T-cell (primary cell): Measurements from ENCODE around the gene HDAC11. TPM values are rescaled to one million over a fixed set of nuclear protein-coding genes. Genes with fewer than 3 reads are reported as not detected.

Experiments
- ATAC-seq, 4 experiments: fragments of 200-7000 bp in 3 of 4; fragments of 150-1000 bp in 1 of 4; cut with Tn5 transposase; replicated peaks in 1 of 4; 1 replicate in 3 of 4; 2 replicates in 1 of 4; pipeline ENCODE4 v1.10.0; 2021; ENCODE audit warnings: moderate library complexity in 3 of 4, mild to moderate bottlenecking in 2 of 4, moderate number of reproducible peaks in 1 of 4
- CTCF ChIA-PET, 2 donors: fragments of 300-600 bp; sonication (Branson Sonifier 250); formaldehyde crosslinking; loops; one replicate each; lab custom pipeline; 2022; ENCODE audit warnings: antibody characterized with exemption in 2 of 2; lab: Charles Lee
- POLR2A ChIA-PET, 2 donors: fragments of 300-600 bp; sonication (Branson Sonifier 250); formaldehyde crosslinking; loops; one replicate each; lab custom pipeline; 2022; ENCODE audit warnings: antibody characterized with exemption in 2 of 2; lab: Charles Lee
- DNase-seq, 35 experiments: peaks; one replicate each; pipeline versions ENCODE4 v3.0.0 to v3.0.0-alpha.2; 2013 to 2023
- H3K27ac ChIP-seq: one replicate; pipeline ENCODE4 v1.5.1; 2013; ENCODE audit warnings: low read length
- H3K27me3 ChIP-seq, 2 experiments: replicated peaks in 1 of 2; 1 replicate in 1 of 2; 2 replicates in 1 of 2; pipeline versions ENCODE4 v1.6.1 to v1.7.0; 2013; ENCODE audit warnings: low read length in 1 of 2, mixed read lengths in 1 of 2; ENCODE audit not compliant: control insufficient read depth in 2 of 2, insufficient read depth in 2 of 2; ENCODE audit errors: extremely low read depth in 1 of 2
- H3K36me3 ChIP-seq, 2 donors: 1 replicate in 1 of 2; 2 replicates in 1 of 2; pipeline versions ENCODE4 v1.6.1 to v1.7.0; 2013; ENCODE audit warnings: low read length in 1 of 2; ENCODE audit not compliant: control insufficient read depth in 2 of 2, insufficient read depth in 1 of 2; ENCODE audit errors: extremely low read depth in 1 of 2
- H3K4me1 ChIP-seq, 2 experiments: 1 replicate in 1 of 2; 2 replicates in 1 of 2; pipeline versions ENCODE4 v1.6.1 to v1.7.0; 2013; ENCODE audit warnings: low read length in 2 of 2, mixed read lengths in 1 of 2; ENCODE audit not compliant: insufficient read depth in 2 of 2, control insufficient read depth in 1 of 2; ENCODE audit errors: extremely low read depth in 1 of 2
- H3K4me3 ChIP-seq, 2 donors: 1 replicate in 1 of 2; 2 replicates in 1 of 2; pipeline versions ENCODE4 v1.5.1 to v1.7.0; 2013; ENCODE audit warnings: mild to moderate bottlenecking in 2 of 2, low read length in 1 of 2, moderate library complexity in 1 of 2; ENCODE audit not compliant: control insufficient read depth in 1 of 2; ENCODE audit errors: extremely low read depth in 1 of 2
- H3K9me3 ChIP-seq: 2 replicates; pipeline ENCODE4 v1.7.0; 2013
- H3K27ac Mint-ChIP-seq, 2 donors: one replicate each; pipeline ENCODE4 v1.8.0; 2020 to 2021; ENCODE audit warnings: mild to moderate bottlenecking in 2 of 2, mixed read lengths in 2 of 2
- H3K27me3 Mint-ChIP-seq, 2 donors: one replicate each; pipeline ENCODE4 v1.8.0; 2021 to 2022; ENCODE audit warnings: mixed read lengths in 2 of 2
- H3K36me3 Mint-ChIP-seq: one replicate; pipeline ENCODE4 v1.8.0; 2021; ENCODE audit warnings: mixed read lengths
- H3K4me1 Mint-ChIP-seq, 3 donors: one replicate each; pipeline ENCODE4 v1.8.0; 2020 to 2022; ENCODE audit warnings: mixed read lengths in 3 of 3, mild to moderate bottlenecking in 1 of 3
- H3K4me3 Mint-ChIP-seq, 3 donors: one replicate each; pipeline ENCODE4 v1.8.0; 2020 to 2022; ENCODE audit warnings: mild to moderate bottlenecking in 3 of 3, mixed read lengths in 3 of 3, moderate library complexity in 3 of 3
- H3K9me3 Mint-ChIP-seq, 3 donors: one replicate each; pipeline ENCODE4 v1.8.0; 2020 to 2022; ENCODE audit warnings: mixed read lengths in 3 of 3
- WGBS: methylation state at CpG from one replicate; pipeline ENCODE4 v1.1.5; 2013; ENCODE audit warnings: missing lambda C conversion rate; ENCODE audit not compliant: insufficient coverage; 5-methylcytosine and 5-hydroxymethylcytosine counted together
- total RNA-seq, 35 experiments: library from RNA in 6 of 35; stranded (reverse) in 6 of 35; fragments of 120-200 nt in 1 of 35; gene quantifications; one replicate each; pipeline versions ENCODE4 v1.2.1 to v1.2.4 and lab custom pipeline; 2013 to 2026

The HDAC11 gene
- total RNA-seq, 5 donors from 2014 or later (not counting 1 experiment from before 2014, with no cell fraction given), result 5.9 to 10.4 (median 7.9) TPM

DNA sequence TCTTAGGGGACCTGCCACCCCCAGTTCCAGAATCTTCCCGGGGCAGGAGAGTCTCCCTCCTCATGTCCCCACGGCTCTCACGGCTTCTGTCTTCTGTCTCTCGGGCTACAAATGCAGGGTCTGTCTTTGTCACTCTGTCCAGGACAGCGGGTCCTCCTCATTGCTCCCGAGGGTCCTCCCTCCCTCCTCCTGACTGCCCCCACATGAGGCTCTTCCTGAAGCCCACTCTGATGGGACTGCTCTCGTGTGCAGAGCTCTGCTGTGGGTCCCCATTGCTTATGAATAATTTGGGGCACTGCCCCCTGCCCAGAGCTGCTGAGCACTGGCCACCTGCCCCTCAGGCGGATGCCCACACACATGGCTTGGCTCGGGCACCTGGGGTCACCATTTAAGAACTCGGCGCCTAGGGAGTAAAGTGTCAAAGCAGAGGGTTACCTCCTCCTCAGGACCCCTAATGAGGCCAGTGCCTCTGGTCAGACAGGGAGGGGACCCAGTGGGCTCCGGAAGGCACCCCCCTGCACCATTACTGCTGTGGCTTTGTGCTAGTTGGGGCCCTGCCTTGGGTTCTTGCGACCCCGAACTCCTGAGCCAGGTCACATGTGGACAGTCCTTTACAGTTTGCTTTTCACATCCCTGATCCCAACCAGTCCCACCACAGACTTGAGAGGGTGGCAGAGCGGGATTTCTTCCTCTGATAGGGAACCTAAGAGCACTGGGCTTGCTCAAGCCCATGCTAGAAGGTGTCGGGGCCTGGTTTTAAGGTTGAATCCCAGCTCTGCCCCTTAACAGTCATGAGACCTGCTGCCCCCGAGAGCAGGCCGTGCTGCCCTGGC, 22.1 kb downstream of the HDAC11 start:
- ATAC-seq (no peak), DNase-seq (no peak)
- Mint-ChIP-seq H3K27ac (no peak overlapping the region), H3K27me3 (no peaks in the 10 kb centered on the region), H3K4me3 (no peak overlapping the region), H3K36me3 (peaks cover 7% of the 10 kb centered on the region), H3K4me1 (no peaks in the 10 kb centered on the region), H3K9me3 (no peaks in the 10 kb centered on the region)
- Histone ChIP-seq H3K27me3 (no peaks in the 10 kb centered on the region), H3K27ac (no peak overlapping the region), H3K4me1 (no peaks in the 10 kb centered on the region), H3K4me3 (no peak overlapping the region), H3K9me3 (no peaks in the 10 kb centered on the region), H3K36me3 (no peaks in the 10 kb centered on the region)
- 82% methylated on average over 12 of the region's 18 CpGs for WGBS
- POLR2A ChIA-PET, result no interaction called here
- CTCF ChIA-PET, result no interaction called here

DNA sequence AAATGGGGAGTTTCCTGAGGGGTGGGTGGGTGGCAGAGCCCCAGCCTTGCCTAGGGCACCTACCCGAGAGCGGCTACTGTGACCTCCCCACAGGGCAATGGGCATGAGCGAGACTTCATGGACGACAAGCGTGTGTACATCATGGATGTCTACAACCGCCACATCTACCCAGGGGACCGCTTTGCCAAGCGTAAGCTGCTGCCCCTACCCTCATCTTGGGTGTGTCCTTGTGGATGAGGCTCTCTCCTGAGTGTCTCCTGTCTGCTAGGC, 22.6 kb downstream of the HDAC11 start:
- Histone ChIP-seq H3K27me3 (no peaks in the 10 kb centered on the region), H3K36me3 (no peaks in the 10 kb centered on the region), H3K4me1 (no peaks in the 10 kb centered on the region), H3K9me3 (no peaks in the 10 kb centered on the region), H3K4me3 (no peak overlapping the region), H3K27ac (no peak overlapping the region)
- no peak overlapping the region for H3K27ac Mint-ChIP-seq
- H3K36me3 Mint-ChIP-seq, result peaks cover 7% of the 10 kb centered on the region
- no peaks in the 10 kb centered on the region for H3K9me3 Mint-ChIP-seq
- CTCF ChIA-PET, result no interaction called here
- POLR2A ChIA-PET, result no interaction called here
- no peaks in the 10 kb centered on the region for H3K4me1 Mint-ChIP-seq
- ATAC-seq, result no peak
- 100% methylated on average over 5 of the region's 8 CpGs for WGBS
- H3K27me3 Mint-ChIP-seq, result no peaks in the 10 kb centered on the region
- H3K4me3 Mint-ChIP-seq, result no peak overlapping the region
- DNase-seq, result no peak

DNA sequence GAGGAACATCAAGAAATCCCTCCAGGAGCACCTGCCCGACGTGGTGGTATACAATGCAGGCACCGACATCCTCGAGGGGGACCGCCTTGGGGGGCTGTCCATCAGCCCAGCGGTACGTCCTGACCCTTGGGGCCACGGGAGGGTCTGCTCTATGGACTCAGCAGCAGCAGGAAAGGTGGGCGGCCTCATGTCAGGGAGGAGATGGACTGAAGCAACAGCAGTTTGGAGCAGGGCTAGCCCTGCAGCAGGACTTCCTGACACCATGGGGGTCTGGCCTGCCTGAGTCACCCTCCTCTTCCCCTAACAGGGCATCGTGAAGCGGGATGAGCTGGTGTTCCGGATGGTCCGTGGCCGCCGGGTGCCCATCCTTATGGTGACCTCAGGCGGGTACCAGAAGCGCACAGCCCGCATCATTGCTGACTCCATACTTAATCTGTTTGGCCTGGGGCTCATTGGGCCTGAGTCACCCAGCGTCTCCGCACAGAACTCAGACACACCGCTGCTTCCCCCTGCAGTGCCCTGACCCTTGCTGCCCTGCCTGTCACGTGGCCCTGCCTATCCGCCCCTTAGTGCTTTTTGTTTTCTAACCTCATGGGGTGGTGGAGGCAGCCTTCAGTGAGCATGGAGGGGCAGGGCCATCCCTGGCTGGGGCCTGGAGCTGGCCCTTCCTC, 24.2 kb downstream of the HDAC11 start:
- Mint-ChIP-seq H3K27me3 (no peaks in the 10 kb centered on the region), H3K4me1 (no peaks in the 10 kb centered on the region), H3K36me3 (peaks cover 7% of the 10 kb centered on the region), H3K4me3 (no peak overlapping the region), H3K27ac (no peak overlapping the region), H3K9me3 (no peaks in the 10 kb centered on the region)
- Histone ChIP-seq H3K27me3 (no peaks in the 10 kb centered on the region), H3K36me3 (no peaks in the 10 kb centered on the region), H3K27ac (no peak overlapping the region), H3K4me1 (no peaks in the 10 kb centered on the region), H3K4me3 (no peak overlapping the region), H3K9me3 (no peaks in the 10 kb centered on the region)
- 85% methylated on average over 13 of the region's 23 CpGs for WGBS
- DNase-seq, result no peak
- ChIA-PET POLR2A (no interaction called here), CTCF (interaction anchor here in 1 of 2 donors (0.6 kb wide), 1 partner anchor 222 kb away, joined by 3 read pairs; no protein-coding TSS in a partner anchor)
- no peak for ATAC-seq

DNA sequence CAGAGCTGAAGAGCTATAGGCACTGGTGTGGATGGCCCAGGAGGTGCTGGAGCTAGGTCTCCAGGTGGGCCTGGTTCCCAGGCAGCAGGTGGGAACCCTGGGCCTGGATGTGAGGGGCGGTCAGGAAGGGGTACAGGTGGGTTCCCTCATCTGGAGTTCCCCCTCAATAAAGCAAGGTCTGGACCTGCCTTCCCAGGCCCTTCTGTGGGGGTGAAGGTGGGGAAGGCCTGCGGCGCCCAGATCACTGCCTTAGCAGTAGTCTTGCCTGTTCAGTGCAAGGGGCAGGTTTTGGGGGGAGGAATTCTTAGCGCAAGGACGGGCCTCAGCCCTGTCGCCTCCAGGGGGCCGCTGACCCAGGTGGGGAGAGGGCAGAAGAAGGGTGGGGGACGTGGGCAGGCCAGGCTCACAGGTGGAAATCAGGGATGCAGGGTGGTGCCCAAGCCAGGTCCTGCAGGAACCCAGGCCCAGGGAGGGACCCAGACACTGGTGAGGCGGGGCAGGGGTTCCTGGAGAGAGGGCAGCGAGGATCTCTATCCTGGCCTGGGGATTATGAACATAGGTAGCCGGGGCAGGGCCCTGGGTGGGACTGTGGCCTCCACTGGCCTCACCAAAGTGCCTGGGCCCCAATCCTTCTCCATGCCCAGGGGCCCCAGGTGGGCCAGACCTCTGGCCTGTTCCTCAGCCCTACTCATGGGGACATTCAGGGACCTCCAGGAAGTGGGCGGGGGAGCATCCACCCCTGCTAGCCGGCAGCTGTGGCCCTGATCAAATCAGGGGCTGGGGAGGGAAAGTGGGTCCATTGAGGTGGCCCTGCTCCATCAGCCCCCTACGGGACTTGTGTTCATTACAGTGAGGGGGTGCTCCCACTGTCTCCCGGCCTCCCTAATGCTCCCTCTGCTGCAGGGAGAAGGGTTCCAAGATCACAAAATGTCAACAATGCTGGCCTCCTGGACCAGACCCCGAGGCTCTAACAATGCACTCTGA, 25.3 kb downstream of the HDAC11 start:
- H3K4me3 ChIP-seq, result no peak overlapping the region
- no peaks in the 10 kb centered on the region for H3K27me3 ChIP-seq
- Mint-ChIP-seq H3K9me3 (no peaks in the 10 kb centered on the region), H3K27me3 (no peaks in the 10 kb centered on the region), H3K4me1 (no peaks in the 10 kb centered on the region), H3K36me3 (peaks cover 7% of the 10 kb centered on the region), H3K27ac (no peak overlapping the region), H3K4me3 (no peak overlapping the region)
- CTCF ChIA-PET, result no interaction called here
- no peaks in the 10 kb centered on the region for H3K9me3 ChIP-seq
- 80% methylated on average over 6 of the region's 16 CpGs for WGBS
- DNase-seq (no peak), ATAC-seq (no peak)
- H3K36me3 ChIP-seq, result no peaks in the 10 kb centered on the region
- no peak overlapping the region for H3K27ac ChIP-seq
- no peaks in the 10 kb centered on the region for H3K4me1 ChIP-seq
- POLR2A ChIA-PET, result no interaction called here

DNA sequence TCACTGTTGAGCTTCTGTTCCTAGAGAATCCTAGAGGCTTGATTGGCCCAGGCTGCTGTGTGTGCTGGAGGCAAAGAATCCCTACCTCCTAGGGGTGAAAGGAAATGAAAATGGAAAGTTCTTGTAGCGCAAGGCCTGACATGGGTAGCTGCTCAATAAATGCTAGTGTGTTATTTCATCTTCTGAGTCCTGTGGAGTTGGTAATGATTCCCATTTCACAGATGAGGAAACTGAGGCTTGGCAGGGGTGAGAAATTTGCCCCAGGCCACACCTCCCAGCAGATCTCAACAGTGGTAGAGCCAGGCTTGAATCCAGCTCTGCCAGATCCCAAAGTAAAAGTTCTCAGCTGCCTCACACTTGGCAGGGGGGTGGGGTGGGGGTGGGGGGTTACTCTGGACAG, 26.1 kb downstream of the HDAC11 start:
- ATAC-seq (no peak), DNase-seq (no peak)
- no peaks in the 10 kb centered on the region for H3K4me1 ChIP-seq
- H3K36me3 Mint-ChIP-seq, result peaks cover 7% of the 10 kb centered on the region
- ChIA-PET POLR2A (no interaction called here), CTCF (interaction anchor here in 1 of 2 donors (0.9 kb wide), 1 partner anchor 143 kb away, joined by 3 read pairs; no protein-coding TSS in a partner anchor)
- no peaks in the 10 kb centered on the region for H3K9me3 Mint-ChIP-seq
- H3K4me1 Mint-ChIP-seq, result no peaks in the 10 kb centered on the region
- no peaks in the 10 kb centered on the region for H3K36me3 ChIP-seq
- no CpG with 5 or more reads among the region's 1 CpG for WGBS
- no peaks in the 10 kb centered on the region for H3K27me3 Mint-ChIP-seq
- H3K4me3 Mint-ChIP-seq, result no peak overlapping the region
- H3K4me3 ChIP-seq, result no peak overlapping the region
- no peak overlapping the region for H3K27ac Mint-ChIP-seq
- no peaks in the 10 kb centered on the region for H3K27me3 ChIP-seq
- H3K9me3 ChIP-seq, result no peaks in the 10 kb centered on the region
- no peak overlapping the region for H3K27ac ChIP-seq

DNA sequence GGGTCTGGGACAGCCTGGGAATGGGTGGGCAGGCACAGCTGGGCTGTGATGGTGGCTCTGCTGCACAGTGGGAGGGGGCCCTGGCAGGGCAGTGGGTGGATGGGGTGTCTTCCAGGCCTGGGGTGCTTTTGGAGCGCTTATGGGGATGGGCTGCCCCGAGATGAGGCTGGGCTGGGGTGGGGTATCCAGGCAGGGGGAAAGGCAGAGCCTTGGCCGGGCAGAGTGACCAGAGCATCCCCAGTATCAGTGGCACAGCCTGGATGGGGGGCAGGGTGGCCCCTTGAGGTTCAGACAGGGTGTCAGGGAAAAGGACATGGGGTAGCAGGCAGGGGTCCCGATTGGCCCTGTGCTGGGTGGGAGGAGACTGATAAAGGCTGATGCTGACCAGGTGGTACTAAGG, 26.6 kb downstream of the HDAC11 start:
- Mint-ChIP-seq H3K4me1 (no peaks in the 10 kb centered on the region), H3K4me3 (no peak overlapping the region), H3K36me3 (peaks cover 7% of the 10 kb centered on the region), H3K27me3 (no peaks in the 10 kb centered on the region), H3K27ac (no peak overlapping the region), H3K9me3 (no peaks in the 10 kb centered on the region)
- Histone ChIP-seq H3K36me3 (no peaks in the 10 kb centered on the region), H3K27ac (no peak overlapping the region), H3K4me3 (no peak overlapping the region), H3K9me3 (no peaks in the 10 kb centered on the region), H3K27me3 (no peaks in the 10 kb centered on the region), H3K4me1 (no peaks in the 10 kb centered on the region)
- CTCF ChIA-PET, result interaction anchor here in 1 of 2 donors (0.9 kb wide), 1 partner anchor 142 kb away, joined by 3 read pairs; no protein-coding TSS in a partner anchor
- 67% methylated on average over 4 of the region's 4 CpGs for WGBS
- DNase-seq (no peak), ATAC-seq (no peak)
- POLR2A ChIA-PET, result no interaction called here
